ENCODE measurements around the gene SYCP2L.
"Not testable (repeated sequence)": the region's sequence is repeated elsewhere in the genome, so short reads cannot be mapped to it uniquely, and the experiment has no call there.

The SYCP2L gene

DNA sequence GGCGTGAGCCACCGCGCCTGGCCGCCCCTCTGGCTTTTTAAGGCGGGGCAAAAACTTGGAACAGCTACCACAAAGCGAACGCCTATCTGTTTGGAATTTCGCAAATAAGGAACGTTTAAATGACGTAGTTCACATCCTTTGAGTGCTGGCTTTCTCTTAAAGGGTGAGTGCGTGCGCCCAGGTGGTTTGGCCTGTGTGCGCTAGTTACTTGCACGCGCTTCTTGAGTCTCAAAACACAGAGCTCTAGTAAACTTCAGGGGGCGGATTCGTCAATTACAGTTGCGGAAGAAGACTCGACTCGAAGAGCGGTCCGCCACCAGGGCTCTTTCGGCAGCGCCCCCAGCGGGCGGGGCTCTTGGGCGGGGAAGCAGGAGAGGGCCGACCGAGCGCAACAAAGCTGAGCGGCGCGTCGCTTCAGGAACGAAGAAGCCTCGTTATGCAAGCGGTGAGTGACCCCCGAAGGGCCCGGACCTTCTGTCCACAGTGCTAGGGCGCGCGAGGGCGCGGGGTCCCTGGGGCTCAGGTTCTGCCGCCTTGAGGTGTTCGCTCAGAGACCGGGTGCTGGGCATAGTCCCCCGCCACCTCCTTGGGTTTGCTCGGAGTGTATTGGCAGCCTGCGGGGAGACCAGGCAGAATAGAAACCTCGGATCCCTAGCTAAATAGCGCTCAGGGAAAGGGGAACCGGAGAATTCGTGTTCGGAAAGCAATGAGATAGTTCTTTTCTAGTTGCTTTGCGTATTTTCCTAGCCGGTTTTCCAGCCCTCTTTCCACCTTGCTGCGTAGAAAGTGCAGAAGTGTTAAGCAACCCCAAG is at the start of gene SYCP2L:
TSS of gene SYCP2L (plus strand) at position 362 of the 812 bp plus-strand sequence. CDS start at position 437, 75 bp downstream.
- DNase-seq (ENCODE audit: low spot score): peak; percentile 82

DNA sequence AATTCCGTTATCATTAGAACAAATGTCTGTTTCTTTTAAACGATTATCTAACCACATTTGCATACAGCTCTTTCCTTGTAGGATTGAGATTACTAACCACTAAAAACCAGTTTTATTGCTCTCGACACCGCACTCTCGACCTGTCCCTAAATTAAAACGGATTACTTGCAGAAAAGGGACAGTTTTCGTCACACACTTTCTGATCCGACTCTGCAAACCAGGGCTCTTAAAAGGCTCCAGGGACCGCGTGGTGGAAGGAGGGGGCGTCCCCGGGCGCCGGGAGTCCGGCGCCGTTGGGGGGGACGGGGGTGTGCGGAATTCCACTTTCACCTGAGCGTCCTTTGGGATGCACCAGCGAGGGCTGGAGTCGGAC is 49.2 kb upstream of the SYCP2L start:
- DNase-seq (ENCODE audit: low spot score): no peak

GRCh38 chr6:10837995-10838793 is 48.7 kb upstream of the SYCP2L start, which contains the start of gene MAK:
TSS of gene MAK (minus strand) at chr6:10838539. CDS start at chr6:10830648, 7,891 bp downstream.
- DNase-seq (ENCODE audit: low spot score): peak; percentile 94

GRCh38 chr6:10838794-10839333 is 48.0 kb upstream of the SYCP2L start:
- peak; percentile 34 for DNase-seq (ENCODE audit: low spot score)

GRCh38 chr6:10843554-10843953 is 43.3 kb upstream of the SYCP2L start:
- DNase-seq (ENCODE audit: low spot score): no peak

DNA sequence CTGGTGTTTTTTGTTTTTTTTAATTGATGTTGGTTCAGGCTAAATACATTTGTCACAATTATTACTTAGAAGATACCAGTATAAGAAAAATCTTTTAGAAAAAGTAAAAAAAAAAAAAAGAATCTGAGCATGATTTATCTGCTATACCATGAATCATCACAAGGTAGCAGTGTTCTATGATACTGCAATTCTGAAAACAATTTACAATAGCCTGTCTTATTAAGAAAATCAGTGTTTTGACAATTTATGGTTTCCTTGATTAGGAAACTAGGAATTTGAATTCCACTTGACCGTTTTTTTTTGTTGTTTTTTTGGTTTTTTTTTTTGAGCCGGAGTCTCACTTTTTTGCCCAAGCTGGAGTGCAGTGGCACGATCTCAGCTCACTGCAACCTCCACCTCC is 39.2 kb upstream of the SYCP2L start:
- no peak for DNase-seq (ENCODE audit: low spot score)

GRCh38 chr6:10849901-10850300 is 37.0 kb upstream of the SYCP2L start:
- no peak for DNase-seq (ENCODE audit: low spot score)

DNA sequence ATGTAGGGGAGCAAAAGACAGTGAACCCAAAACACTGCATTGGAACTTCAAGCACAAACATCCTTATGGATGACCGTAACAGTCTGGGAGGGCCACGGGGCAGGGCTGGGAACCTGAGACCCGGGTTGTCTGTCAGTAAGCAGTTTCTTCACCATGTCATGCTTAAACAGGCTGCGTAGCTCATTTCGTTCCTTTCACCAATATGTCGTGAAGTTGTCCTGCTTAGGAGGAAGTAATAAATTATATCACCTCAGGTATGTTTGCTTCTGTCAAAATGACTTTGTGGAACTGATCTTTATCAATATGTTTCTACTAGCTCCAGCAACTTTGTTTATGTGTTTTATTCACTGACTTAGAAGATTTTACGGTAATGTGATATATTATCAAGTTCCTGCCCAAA is 36.1 kb upstream of the SYCP2L start:
- DNase-seq (ENCODE audit: low spot score): no peak

DNA sequence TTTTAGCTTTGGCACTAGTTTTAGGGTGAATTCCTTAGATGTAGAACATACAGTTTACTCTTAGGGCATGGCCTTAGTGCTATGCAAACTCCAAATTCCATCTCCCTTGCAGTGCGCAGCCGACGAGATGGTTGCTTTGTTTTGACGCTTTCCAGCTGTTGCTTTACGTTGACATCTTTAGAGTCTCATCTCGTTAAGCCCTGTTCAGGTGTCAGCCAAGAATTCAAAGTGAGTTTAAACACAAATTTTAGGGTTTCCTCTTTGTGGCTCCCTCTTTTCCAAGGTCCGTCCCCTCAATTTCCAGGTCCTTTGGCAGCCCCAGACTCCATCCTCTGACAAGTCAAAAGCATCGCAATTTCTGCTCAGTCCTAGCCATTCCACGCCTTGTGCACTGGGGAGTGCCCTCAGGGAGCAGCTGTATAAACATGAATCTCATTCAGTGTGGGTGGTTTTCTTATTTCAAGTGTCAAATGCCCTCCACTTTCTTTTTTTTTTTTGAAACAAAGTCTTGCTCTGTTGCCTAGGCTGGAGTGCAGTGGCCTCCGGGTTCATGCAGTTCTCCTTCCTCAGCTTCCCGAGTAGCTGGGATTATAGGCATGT is 34.4 kb upstream of the SYCP2L start:
- DNase-seq (ENCODE audit: low spot score): no peak

GRCh38 chr6:10853849-10854300 is 33.0 kb upstream of the SYCP2L start:
- not testable (repeated sequence) for DNase-seq (ENCODE audit: low spot score)

- no peak for DNase-seq (ENCODE audit: low spot score)
Observed at GRCh38 chr6:10854922-10855632, 31.8 kb upstream of the SYCP2L start.

GRCh38 chr6:10857259-10857658 is 29.6 kb upstream of the SYCP2L start:
- DNase-seq (ENCODE audit: low spot score): no peak

DNA sequence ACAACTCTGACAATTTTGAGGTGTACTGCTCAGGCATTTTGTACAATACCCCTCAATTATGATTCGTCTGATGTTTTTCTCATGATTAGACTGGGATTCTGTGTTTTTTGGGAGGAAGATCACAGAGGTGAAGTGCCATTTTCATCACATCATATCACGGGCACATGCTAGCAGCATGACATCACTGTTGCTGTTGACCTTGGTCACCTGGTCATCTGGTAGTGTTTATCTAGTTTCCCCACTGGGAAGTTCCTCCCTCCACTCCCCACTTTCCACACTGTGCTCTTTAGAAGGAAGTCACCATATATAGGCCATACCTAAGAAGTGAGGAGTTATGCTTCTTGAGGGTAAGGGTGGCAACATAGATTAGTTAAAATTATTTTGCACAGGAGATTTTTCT is 25.8 kb upstream of the SYCP2L start:
- peak; percentile 45 for DNase-seq (ENCODE audit: low spot score)

DNA sequence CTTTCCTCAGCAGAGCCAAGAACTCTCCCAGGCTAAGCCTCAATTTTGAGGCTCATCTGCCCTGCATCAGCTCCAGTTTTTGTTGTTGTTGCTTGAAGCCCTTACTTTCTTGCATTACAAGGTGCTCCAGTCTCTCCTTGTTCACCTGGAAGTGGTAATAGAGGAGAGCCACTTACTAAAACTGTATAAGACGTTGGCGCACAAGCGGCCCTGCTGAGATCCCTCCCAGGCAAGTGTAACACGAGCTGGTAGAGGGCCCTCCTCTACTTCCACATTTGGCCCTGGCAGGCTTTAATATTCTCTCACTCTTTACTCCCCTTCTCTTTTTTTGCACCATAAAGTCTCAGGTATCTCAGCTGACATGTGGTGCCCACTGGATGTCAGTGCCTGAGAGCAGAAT is 24.5 kb upstream of the SYCP2L start:
- DNase-seq (ENCODE audit: low spot score): no peak

DNA sequence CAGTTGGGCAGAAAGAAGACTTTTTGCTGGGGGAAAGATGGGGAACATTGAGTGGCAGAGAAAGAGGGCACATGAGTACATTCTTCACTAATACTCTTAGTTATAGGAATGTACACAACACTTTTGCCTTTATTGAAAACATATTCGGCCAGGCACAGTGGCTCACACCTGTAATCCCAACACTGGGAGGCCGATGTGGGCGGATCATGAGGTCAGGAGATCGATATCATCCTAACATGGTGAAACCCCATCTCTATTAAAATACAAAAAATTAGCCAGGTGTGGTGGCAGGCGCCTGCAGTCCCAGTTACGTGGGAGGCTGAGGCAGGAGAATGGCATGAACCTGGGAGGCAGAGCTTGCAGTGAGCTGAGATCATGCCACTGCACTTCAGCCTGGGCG is 23.8 kb upstream of the SYCP2L start:
- not testable (repeated sequence) for DNase-seq (ENCODE audit: low spot score)

GRCh38 chr6:10866709-10867108 is 20.1 kb upstream of the SYCP2L start:
- DNase-seq (ENCODE audit: low spot score): not testable (repeated sequence)

DNA sequence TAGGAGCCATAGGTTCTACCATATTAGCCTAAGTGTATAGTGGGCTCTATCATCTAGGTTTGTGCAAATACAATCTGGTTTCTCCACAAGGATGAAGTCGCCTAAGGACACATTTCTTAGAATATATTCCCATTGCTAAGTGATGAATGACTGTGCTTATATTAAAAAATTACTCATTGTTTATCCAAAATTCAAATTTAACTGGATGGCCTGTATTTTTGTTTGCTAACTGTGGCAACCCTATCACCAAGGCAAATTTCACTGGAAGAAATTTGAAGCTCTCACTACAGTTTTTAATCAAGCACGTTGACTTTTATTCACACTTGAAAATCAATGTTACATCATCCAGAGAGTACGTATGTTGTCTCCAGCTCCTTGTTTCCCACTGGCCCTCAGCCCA is 18.9 kb upstream of the SYCP2L start:
- no peak for DNase-seq (ENCODE audit: low spot score)

DNA sequence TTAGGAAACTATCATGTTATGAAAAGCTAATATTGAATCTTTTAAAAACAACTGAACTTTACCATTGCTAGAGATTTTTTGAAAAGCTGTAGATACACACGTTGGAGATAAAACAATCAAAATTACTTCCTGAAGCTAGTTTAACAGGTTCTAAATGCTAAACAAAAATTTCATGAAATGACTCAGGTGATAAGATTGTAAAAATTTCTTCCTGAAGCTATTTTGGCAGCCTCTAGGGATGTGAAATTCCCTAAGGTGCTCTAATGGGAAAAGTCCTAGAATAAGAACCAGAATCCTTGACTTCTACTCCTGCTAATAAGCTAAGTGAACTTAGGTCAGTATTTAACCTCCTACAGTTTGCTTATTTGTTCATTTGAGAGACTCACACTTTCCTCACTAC is 13.5 kb upstream of the SYCP2L start:
- peak; percentile 38 for DNase-seq (ENCODE audit: low spot score)

DNA sequence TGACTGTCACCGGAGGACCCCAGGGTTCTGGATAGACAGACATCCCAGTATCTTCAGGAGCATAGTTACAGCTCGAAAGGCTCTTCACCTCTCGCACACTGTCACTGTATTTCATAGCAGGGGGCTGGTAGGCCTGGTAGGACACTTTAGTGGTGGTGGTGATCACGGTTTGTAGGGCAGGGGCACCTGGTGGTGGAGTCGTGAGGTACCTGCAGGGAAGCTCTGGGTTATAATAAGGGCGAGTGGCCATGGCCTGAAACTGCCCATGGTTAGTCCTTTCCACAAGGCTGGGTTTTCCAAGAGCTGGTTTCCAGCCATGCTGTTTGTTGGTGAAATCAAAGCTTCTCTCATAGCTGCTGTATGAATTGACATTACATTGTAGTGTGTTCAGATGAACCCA is 12.6 kb upstream of the SYCP2L start:
- DNase-seq (ENCODE audit: low spot score): no peak

DNA sequence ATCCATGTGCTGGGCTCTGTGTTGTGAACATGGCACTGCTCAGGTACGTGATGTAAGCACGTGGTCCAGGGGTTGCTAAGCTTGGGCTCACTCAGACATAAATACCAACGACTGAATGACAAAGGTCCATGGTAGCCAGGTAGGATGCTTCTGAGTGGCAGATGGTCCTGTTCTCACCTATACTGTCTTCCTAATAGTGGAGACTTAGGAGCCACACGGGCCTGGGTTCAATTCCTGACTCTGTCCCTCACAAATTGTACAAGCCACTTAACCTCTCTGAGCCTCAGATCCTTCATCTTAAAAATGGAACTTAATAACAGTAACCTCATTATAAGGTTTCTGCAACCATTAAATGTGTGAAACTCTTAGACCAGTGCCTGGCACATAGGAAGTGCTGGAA is 11.8 kb upstream of the SYCP2L start:
- no peak for DNase-seq (ENCODE audit: low spot score)

GRCh38 chr6:10877012-10877411 is 9.8 kb upstream of the SYCP2L start:
- no peak for DNase-seq (ENCODE audit: low spot score)

GRCh38 chr6:10877871-10878270 is 9.0 kb upstream of the SYCP2L start:
- no peak for DNase-seq (ENCODE audit: low spot score)

Data from kidney tubule cell (primary cell).